Activated CD8-positive, alpha-beta memory T cell treated with anti-CD3 and anti-CD28 coated beads for 1 hour (primary cell): ENCODE data around the gene CAB39L.
"Not testable (repeated sequence)": the region's sequence is repeated elsewhere in the genome, so short reads cannot be mapped to it uniquely, and the experiment has no call there.

Source experiments
- DNase-seq, 2 donors: peaks; one replicate each; pipeline ENCODE4 v3.0.0-alpha.2; 2020; ENCODE audit warnings: low read depth in 1 of 2; ENCODE audit errors: extremely low read depth in 1 of 2

CAB39L gene

DNA sequence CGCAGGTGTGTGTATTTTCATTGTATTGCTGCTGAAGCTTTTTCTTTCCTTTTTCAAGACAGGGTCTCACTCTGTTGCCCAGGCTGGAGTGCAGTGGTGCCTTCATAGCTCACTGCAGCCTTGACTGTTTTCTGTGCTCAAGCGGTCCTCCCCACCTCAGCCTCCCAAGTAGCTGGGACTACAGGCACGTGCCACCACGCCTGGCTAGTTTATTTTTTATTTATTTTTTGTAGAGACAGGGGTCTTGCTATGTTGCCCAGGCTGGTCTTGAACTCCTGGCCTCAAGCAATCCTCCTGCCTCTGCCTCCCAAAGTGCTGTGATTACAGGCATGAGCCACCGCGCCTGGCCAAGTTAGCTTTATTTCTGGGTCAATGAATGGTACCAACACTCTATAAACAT is 149.1 kb downstream of the CAB39L start:
- not testable (repeated sequence) for DNase-seq

DNA sequence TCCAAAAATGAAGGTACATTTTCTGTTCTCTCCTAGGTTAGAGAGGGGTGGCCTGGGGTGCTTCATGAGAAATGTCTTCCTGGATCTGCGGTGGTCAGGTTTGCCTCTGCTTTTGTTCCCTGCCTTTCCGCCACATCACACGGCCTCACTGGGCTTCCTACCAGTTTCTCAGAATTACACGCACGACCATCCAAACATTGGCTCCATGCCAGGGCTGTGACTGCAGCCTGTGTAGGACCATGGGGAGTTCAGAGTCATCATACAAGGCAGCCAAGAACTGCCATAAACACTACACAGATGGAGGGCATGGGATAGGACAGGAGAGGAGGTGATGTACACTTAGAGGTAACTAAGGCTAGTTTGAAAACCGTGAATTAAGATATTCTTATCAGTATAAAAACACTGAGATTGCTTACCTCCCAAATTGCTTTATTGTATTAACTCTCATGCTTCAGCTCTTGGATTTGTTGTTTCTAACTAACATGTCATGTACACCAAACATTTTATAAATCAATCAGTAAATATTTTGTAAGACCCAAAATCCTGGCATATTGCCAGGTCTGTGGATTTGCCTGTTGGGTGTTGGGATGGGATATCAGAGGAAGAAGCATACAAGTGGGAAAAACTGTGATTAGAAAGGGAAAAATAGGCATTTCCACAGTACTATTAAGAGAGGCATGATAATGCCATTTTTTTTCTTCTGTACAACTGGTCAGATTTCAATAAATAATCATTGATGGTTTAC is 150.9 kb downstream of the CAB39L start:
- DNase-seq = no peak

DNA sequence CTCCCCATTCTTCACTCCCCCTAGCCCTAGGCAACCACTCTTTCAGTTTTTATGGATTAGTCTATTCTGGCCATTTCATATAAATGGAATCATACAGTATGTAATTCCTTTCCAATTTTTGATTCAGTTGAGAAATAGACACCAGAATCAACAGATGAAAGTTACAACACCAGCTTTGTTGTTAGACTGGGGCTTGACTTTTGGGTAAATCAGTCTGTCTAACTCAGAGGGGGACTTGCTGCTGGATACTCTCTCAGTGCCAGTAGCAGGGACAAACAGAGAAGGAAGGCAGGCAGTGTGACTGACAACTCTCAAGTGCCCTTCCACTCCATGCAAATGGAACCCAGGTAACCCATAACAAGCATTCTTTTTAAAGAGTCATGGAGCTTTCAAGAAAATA is 155.4 kb downstream of the CAB39L start:
- no peak for DNase-seq

DNA sequence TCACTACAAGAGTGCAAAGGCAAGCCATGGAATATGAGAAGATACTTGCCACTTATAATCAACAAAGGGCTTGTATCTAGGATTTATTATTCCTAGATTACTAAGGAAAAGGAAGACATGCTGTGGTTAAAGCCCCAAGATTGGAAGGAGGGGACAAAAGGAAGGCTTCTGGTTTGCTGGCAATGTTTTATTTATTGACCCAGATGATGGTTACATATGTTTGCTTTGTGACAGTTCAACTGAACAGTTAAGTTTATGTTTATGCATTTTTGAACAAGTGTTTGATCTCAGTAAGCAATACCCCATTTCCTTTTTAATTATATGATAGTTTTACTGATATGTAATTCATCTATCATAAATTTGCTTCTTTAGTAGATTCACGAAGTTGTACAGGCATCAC is 155.9 kb downstream of the CAB39L start:
- no peak for DNase-seq

DNA sequence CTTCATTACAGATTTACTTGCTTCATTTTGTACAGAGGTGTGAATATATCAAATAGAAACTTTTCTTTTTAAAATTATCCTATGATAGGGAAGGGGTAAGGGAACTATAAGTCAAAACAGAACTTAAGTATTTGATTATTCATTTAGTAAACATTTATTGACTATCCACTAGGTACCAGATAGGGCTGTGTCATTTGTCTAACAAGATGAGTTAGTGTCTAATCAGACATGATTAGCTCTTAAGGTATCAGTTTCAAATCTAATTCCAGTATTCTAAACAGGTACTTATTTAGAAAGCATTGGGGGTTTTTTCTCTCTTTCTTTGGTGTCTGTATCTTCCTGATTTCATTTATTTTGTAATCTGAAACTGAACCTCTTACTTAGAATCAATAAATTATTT is 164.0 kb downstream of the CAB39L start:
- DNase-seq = no peak

DNA sequence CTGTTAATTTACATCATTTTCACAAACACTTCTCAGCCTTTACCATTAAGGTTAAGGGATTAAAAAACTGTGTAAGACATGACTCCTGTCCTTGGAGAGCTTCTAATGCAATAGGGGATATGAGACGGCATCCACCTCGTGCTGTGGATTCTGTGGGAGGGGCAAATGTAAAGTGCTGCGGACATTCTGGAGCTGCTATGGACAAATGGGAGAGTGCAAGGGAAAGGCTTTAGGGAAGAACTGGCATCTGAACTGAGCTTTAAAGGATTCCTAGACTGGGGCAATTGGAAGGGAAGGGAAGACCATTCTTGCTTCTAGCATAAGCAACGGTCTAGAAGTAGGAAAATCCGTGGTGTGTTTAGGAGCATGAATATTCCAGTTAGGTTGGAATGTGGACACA is 164.8 kb downstream of the CAB39L start:
- DNase-seq = no peak

DNA sequence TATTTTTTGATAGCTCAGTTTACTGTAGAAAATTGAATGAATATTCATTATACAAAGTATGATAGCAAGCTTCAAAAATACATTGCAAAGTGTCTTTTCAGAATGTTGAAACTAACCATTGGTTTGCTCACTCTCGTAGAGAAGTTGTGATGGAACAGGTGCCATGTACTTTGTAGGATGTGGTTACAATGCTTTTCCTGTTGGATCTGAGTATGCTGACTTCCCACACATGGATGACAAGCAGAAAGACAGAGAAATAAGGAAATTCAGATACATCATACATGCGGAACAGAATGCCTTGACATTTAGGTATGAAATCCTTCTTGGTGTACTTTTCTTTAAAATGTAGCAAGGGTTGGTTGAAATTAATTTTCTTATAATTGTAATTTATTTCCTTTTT is 165.7 kb downstream of the CAB39L start:
- no peak for DNase-seq

DNA sequence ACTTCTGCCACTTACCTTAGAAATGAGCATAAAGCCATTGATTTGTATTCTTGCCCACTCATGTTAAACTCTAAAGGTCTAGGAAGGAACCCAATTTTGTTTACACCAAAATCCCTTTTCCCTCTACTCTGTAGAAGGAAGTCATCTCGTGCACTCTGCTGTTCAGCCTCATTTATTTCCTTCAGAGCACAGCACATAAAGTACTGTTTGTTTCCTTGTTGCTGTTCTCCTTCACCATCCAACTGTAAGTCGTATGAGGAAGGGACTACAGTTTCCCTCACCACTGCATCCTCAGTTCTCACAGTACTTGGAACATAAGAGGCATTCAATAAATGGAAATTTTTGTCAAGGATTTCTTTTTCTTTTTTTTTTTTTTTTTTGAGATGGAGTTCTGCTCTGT is 171.6 kb downstream of the CAB39L start:
- no peak for DNase-seq

DNA sequence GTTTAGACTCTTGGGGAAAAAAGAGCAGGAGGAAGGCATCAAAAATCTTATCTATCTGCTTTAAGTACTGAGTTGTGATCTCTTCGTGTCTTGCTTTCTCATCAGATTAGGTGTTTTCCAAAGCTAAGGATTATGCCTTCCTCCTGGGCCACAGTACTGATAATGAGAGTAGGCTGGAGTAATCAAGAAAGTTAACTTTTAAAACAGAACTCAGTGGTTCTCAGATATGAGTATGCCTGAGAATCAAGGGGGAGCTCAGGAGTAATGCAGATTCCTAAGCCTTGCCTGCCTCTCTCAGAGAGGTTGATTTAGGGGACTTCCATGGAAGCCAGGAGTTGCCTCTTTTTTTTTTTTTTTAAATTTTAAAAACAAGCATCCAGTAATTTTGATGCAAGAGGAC is 172.6 kb downstream of the CAB39L start:
- no peak for DNase-seq

DNA sequence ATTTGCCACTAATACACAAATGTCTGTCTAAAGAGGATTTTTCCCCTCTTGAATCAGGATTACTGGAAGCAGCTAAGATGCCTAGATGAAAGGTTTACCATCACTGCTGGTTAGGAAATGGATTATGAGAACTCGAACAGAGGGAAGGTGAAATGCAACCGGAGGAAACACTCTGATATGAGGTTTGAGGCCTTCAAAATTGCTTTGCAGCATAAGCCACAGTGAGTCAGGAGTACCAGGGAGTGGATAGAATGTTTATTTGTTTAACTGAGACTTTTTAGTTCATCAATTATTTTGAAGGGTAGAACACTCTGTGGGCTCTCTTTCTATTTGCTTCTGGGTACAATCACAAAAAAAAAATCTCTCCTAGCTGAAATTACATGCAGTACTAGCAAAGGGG is 178.0 kb downstream of the CAB39L start:
- DNase-seq = no peak

DNA sequence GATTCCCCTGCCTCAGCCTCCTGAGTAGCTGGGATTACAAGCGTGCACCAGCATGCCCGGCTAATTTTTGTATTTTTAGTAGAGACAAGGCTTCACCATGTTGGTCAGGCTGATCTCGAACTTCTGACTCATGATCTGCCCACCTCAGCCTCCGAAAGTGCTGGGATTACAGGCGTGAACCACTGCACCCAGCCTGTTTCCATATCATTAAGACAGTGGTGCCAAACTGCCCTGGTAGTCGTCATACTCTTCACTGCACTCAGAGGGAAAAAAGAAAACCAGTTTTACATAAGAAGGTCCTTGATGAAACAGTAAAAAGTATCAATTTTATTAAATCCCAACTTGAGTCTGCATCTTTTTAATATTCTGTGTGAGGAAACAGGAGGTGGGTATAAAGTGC is 181.2 kb downstream of the CAB39L start:
- DNase-seq = no peak

DNA sequence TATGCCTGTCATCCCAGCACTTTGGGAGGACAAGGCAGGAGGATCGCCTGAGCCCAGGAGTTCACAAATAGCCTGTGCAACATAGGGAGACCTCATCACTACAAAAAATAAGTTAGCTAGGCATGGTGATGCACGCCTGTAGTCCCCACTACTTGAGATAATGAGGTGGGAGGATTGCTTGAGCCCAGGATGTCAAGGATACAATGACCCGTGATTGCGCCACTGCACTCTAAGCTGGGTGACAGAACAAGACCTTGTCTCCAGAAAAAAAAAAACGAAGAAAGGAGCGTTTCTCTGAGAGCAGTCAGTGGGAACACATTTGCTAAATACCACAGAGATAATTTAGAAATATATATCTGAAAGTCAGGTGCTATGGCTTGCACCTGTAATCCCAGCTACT is 184.3 kb downstream of the CAB39L start:
- DNase-seq = no peak
